ELR (cell line): ENCODE measurements around the gene MARCHF11.

Experiments used
- DNase-seq: peaks from one replicate; pipeline ENCODE4 v3.0.0-alpha.2; 2015; ENCODE audit warnings: low read depth

The MARCHF11 gene, protein sequence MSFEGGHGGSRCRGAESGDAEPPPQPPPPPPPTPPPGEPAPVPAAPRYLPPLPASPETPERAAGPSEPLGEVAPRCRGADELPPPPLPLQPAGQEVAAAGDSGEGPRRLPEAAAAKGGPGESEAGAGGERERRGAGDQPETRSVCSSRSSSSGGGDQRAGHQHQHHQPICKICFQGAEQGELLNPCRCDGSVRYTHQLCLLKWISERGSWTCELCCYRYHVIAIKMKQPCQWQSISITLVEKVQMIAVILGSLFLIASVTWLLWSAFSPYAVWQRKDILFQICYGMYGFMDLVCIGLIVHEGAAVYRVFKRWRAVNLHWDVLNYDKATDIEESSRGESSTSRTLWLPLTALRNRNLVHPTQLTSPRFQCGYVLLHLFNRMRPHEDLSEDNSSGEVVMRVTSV

DNA sequence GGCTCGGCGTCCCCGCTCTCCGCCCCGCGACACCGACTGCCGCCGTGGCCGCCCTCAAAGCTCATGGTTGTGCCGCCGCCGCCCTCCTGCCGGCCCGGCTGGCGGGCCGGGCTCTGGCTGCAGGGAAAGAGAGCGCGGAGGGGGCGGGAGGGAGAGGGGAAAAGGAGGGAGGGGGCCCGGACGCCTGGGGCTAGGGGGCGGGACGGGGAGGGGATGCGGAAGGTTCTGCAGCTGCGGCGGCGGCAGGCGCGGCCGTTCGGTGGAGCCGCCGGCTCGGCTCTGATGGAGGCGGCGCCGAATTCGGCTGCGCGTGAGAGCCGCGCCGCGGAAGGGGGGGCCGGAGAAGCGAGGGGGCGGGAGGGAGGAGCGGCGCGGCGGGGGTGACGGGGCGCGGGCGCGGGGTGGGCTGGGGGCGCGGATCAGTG, at the start of gene MARCHF11:
Gene MARCHF11 (minus strand): TSS at position 281 of the 425 bp plus-strand sequence. CDS start 216 bp downstream, at position 65.
- DNase-seq: no peak

DNA sequence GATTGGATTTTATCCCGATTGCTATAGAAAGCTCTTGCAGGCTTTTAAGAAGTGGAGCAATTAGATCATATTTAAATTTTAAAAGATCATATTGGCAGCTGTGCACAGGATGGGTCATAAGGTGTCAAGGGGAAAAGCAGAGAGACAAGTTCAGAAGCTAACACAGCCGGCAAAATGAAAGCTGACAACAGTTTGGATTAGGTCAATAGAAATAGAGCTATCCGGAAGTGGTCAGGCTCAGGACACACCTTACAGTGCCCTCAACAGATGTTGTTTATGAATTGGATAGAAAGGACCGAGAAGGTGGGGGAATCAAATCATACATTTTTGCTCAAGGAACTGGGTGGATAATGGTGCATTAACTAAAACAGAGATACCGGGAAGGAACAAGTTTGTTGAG, 46.3 kb upstream of the MARCHF11 start:
- no peak for DNase-seq

DNA sequence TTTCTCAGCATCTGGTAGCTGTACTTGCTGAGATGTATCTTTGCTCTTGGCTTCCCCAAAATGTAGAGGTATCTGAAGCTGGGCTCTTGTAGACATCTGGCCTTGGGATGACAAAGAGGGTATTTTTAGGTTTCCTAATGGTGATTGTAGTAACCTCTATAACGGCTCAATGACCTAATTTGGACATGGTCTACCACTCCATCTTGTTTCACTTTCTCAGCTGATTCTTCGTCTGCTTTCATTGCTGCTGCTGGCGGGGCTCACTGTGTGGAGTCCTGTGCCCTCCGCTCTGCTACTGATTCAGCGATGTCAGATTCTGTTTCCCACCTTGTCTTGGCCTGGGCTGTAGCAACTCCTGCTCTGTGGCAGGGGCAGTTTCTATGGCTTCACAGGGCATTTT, 12.7 kb upstream of the MARCHF11 start:
- DNase-seq: no peak

DNA sequence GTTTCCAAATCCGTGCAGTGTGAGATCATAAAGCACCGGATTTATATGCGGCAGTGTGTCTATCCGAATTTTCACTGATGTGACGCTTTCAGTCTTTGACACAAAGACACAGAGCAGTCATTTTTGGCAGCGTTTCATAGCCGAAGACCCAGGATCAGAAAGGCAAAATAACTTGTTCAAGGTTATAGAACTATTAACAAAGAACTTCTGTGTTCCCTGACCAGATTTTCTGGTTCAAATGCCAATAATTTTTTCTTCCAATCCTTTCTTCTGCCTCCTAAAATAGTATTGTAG, 1.1 kb upstream of the MARCHF11 start:
- DNase-seq: no peak

DNA sequence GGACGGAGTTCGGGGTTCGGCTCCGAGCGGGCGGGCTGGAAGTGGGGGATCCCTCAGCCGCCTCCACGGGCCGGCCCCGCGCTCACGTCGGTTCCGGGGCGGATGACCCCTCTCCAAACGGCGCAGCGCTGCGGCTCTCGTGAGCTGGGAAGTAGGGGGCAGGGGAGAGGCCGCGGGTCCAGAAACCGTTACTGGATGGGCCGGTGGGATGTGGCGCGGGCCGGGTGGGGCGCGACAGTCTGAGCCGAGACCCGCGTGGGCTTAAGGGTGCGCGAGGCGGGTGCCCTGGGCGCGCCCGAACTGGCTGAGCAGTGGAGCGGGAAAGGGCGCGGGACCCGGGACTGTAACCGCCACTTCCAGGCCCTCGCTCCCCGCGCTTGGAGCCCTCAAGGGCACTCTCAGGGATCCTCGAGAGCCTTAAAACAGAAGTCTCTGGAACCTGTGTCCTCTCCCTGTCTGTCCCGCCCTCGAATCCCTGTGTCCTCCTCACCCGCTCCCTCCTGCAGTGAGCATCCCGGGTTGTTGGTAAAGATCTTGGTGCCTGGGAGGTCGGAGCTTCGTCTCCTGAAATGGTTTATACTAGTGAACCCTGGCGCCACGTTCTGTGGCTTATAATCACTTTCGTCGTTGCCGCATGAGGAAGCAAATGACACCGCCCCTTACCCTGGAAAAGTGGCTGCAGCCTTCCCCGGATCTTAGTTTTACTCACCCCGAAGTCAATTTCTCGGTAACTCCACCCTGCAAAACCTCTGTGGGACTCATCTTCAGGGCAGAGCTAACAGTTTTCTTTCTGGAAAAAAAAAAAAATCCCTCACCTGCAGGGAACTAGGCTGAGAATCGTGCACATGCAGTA, 571 bp upstream of the MARCHF11 start:
- DNase-seq: no peak

DNA sequence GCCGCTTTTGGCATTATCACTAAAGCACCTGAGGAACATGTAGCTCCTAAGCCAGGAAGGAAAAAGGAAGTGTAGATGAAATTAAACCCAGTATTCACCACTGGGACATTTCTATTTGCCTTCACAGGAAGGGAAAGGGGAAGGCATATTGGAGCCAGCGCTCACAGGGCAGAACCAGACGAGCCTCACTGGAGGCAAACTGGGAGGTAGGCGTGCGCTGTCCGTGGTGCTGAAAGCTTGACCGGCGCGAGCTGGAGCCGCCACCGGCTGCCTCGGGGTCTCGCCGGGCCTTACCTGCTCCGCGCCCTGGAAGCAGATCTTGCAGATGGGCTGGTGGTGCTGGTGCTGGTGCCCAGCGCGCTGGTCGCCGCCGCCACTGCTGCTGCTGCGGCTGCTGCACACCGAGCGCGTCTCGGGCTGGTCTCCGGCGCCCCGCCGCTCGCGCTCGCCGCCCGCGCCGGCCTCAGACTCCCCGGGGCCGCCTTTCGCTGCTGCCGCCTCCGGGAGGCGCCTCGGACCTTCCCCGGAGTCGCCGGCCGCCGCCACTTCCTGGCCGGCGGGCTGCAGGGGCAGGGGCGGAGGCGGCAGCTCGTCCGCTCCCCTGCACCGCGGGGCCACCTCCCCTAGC, 732 bp downstream of the MARCHF11 start:
- DNase-seq: peak; percentile 45

DNA sequence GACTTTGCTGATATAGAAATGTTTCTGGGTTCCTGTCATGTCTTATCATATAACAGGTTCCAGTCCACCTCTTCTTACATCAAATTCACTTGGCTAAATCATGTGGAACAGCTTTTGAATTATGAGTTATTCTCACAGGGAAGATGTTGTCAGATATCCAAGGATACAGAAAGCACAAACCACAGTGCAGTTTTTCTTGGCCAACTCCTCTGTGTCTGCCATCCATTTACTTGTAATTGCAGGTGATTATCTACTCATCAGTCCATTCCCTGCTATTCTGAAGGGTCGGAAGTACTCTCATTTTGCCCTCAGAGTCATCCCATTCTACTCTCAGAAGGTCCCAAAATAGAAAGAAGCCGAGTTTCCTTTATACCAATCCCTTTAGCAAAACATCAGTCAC, 10.0 kb downstream of the MARCHF11 start:
- DNase-seq: no peak

DNA sequence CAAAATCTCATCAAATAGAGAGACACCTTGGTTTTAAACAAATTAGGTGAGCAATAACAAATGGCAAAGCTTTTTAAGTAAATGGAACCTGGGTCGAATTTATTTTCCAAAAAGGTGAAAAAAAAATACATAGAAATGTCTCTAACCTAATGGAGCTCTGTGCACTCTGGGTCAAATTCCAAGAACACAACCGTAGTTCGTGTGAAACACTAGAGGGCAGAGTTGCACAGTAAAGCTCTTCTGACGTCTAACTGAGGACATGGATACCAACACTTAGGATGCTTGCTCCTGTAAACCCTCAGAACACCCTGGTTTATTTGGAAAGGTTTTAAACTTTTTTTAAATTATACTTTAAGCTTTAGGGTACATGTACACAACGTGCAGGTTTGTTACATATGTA, 18.9 kb downstream of the MARCHF11 start:
- DNase-seq: peak; percentile 74

DNA sequence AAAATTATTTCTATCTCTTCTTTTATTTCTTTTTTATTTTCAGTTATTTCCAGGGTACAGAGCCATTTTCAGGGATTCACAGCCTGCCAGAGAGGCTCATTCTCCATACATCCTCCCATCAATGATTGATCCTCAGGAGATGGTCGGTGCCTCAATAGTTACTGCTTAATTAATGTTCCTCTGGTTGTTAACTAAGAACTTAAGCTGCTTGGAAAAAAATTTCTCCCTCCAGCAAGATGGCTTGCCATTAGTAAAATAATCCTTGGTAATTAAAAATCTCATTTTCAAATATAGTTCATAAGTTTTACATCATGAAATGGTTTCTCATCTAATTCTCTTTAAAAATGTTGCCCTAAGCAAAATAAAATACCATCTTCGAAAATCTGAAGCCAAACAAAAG, 20.0 kb downstream of the MARCHF11 start:
- DNase-seq: no peak

DNA sequence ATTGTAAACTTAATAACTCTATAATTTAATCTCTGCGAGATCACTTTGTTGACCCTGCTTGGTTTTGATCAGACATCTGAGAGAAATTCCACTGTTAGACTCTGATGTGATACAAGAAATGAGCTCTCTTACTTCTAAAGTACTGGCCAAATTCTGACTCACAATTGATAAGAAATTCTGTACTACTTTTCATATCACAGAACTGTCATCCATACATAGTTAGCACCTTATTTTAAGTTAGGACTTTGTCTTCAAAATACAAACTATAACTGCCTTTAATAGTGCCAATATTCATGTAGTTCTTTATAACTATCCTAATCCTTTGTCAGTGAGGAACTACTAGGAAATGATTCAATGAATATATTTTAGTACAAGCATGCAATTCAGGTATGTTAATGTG, 23.4 kb downstream of the MARCHF11 start:
- no peak for DNase-seq

DNA sequence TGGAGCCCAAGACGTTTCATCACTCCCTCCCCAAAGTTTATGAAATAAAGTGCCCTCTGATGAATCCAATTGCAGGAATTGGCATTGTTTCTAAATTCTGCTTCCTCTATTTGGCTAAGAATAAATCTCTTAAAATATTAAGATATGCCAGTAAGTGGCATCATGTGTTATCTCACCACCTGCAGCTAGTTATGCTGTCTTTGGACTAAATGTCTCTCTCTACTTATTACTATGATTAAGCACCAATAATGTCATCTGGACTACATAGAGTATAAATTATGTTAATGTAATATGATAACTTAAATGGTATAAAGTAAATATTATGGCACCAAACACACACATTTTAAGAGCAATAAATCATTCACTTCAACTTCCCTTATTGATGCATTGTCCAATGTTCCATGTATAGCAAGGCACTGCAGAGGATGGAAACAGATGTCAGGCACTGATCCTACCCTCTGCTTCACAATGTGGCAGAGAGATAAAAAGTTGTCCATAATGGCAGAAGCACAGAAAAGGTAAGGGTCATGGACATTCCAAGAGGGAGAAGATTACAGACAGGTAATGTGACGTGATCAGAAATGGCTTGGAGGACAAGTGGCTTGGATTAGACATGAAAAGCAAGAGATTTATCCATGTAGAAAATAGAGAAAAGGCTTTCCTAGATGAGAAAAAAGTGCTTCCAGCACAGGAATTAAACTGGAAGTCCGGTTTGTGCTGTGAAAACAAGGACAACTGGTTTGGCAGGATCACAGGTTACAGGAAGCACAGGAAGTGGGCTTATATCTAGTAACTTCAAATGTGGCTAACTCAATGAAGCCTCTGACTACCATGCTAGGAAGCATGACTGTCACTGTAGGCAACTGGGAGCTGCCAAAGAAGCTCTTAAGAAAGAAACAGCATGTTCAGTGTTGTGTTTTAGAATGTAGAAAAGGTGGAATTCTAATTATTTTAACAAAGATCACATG, 26.7 kb downstream of the MARCHF11 start:
- DNase-seq: no peak

DNA sequence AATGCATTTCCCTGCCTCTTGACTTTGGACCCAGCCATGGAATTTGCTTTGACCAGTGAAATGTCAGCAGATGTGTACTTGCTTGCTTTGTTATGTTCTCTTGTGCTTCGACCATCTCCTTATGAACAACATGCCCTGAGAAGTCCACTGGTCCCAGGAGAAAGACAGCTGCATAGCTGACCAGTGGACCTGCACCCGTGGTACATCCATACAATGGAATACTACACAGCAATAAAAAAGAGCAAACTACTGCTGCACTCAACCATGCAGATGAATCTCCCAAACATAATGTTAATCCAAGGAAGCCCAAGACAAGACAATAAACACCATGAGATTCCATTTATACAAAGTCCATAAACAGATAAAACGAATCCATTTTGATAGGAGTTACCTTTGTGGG, 30.0 kb downstream of the MARCHF11 start:
- DNase-seq: no peak

DNA sequence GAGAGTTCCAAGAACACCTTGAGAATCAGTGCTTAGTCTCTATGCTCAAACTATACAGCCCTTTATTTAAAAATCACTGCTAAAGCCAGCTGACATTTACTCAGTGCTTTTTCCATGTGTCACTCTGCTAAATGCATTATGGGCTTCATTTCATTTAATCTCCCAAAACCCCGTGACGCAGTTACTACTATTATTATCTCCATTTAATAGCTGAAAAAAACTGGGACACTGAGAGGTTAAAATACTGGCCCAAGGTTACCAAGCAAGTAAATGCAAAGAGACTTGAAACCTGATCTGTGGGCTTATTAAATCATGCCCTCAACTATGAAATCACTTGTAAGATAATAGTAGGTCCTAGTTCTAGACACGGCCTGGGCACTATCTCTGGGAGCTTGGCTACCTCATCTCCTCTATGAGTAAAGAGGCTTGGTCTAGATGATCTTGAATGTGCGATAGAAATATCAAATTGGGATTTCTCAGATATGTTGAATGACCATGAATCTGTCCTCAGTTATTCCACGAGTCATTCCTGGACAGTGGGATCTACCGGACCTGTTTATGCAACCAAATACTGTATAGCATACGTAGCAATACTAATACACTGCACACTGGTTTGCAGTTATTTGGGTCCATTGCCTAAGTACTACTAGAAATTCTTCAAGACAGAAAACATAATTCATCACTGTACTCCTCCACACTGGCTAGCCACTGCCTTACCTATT, 32.3 kb downstream of the MARCHF11 start:
- peak; percentile 20 for DNase-seq

DNA sequence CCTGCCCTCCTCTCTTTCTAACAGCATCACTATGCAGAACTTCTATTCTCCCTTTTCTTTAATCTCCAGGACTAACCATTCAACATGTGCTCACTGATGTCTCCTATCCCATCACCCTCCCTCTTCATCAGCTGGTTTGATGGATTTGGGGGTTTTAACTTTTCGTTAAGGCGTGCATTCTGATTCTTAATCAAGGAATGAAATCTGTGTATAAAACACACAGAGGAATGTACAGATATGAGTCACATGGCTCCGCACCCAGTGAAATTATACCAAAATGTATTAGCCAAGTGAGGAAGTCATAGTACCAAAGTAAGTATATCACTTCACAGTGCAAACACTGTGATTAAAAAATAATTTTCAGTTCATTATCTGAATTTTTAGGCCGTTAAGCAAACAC, 35.2 kb downstream of the MARCHF11 start:
- peak; percentile 41 for DNase-seq

DNA sequence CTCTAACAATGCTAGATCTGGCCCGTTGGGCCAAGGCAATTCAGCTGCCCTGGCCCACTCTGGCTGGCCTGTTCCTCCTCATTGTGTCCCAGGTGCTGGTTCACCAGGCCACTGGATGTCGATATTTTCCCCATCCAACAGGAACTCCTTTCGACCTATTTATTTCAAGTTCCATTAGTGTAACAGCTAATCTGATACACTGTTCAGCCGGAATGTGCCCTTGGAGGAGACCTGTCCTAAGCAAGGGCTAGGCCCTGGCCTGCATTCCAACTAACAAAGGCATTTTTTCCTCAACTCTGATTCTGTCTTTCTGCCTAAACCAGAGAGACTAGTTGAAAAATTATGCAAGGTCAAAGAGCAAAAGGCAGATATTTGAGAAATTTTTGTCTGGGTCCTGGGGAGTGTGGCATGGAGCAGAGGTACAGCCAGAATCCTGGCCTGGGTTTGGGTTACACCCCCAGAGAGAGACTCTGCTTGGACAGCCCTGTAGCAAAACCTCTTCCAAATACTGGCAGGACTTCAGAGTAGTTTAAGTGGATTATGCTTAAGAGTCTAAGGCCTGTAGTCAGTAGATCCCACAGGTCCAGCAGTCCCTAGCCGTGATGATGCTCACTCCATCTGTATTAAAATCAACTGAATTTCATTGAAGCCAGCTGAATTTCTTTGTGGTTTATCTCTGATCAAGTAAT, 36.1 kb downstream of the MARCHF11 start:
- DNase-seq: no peak

DNA sequence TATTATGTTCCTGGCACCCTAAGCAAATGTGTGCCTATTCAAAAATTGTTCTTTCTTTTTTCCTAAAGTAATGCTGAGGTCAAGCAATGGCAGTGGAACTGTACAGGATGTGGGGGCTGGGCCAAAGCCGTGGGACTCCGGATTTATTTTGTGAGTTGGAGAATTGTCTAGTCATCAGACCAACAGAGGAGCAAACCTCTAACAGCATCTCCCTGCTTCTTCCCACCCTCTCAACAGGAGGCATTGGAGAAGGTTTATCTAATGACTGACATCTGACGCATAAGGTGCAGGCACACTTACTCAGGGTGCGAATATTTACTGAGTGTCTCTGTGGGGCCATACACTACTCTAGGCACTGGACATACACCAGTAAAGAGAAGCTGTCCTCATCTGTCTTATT, 38.6 kb downstream of the MARCHF11 start:
- peak; percentile 73 for DNase-seq

DNA sequence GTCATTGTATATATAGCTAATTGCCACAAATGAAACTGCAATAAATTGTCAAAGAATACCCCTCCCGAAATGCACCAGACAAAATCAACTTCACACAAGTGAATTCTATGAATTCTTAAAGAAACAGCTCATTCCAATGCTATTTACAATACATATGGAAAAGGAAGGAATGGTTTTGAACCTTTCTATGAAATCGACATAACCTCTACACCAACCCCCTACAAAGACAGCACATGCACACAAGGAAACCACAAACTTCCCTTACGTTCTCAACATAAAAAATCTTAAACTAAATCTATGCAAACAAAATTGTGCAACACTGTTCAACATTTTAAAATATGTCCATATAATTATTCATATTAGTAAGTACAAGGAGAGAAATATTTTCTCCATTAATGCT, 39.2 kb downstream of the MARCHF11 start:
- DNase-seq: peak; percentile 62

DNA sequence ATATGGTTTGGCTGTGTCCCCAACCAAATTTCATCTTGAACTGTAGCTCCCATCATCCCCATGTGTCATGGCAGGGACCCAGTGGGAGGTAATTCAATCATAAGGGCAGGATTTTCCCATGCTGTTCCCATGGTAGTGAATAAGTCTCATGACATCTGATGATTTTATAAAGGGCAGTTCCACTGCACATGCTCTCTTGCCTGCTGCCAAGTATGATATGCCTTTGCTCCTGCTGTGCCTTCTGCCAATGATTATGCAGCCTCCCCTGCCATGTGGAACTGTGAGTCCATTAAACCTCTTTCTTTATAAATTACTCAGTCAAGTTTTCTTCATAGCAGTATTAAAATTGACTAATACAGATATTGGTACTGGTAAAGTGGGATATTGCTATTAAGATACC, 42.4 kb downstream of the MARCHF11 start:
- no peak for DNase-seq

DNA sequence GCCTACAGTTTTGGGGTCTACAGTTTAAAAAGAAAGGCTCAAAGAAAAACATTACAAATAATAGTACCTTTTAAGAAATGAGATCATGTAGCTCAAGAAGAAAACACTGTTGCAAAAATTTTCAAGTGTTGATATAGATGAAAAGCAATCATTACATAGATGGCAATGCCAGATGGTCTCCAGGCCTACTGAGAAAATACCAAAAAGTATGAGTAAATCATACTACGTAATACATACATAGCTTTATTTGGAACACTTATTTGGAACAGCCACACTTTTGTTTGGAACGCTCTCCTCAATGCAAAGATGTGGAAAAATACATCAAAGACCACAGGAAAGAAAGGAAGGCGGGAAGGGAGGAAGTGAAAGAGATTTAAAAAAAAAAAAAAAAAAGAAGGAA, 44.1 kb downstream of the MARCHF11 start:
- peak; percentile 27 for DNase-seq

DNA sequence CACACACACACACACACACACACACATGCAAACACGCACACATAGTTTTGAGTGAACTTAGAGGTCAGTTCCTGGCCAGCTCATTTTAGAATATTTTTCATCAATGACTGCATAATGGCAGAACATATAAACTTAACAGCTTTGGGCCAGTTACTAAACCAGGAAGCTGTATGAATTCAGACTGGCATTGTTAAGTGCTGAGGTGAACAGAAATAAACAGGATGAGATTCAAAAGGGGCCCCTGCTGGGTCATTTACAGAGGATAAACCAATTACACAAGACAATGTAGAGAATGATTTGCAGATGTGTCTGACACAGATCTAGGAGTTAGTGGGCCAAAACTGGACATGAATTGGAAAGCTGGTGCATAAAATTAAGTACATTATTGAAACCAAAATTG, 44.6 kb downstream of the MARCHF11 start:
- peak; percentile 70 for DNase-seq

DNA sequence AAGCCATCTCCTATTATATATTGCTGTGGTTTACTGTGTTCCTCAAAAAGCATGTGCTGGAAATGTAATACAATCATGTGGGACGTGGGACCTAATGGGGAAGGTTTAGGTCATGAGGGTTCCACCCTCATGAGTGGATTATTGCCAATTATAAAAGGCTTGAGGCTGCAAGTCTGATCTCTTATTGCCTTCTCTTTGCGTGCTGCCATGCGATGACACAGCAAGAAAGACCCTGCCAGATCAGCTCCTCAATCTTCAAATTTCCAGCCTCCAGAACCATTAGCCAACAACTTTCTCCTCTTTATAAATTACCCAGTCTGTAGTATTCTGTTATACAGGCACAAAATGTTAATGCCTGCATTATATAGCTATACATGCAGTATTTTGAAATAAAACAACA, 45.4 kb downstream of the MARCHF11 start:
- no peak for DNase-seq
